GM19372 (cell line): Measurements from ENCODE around the gene PIGL.
A peak's percentile ranks its signal among the peaks of the same experiment; 100 is the strongest.
"Not testable (repeated sequence)": the region's sequence is repeated elsewhere in the genome, so short reads cannot be mapped to it uniquely, and the experiment has no call there.

ENCODE experiments used
- ATAC-seq: cut with Tn5 transposase; IDR thresholded peaks from one replicate; pipeline ENCODE4 v1.9.1; 2021; ENCODE audit warnings: mild to moderate bottlenecking, low read depth, moderate library complexity; ENCODE audit not compliant: unreplicated experiment

Gene PIGL

DNA sequence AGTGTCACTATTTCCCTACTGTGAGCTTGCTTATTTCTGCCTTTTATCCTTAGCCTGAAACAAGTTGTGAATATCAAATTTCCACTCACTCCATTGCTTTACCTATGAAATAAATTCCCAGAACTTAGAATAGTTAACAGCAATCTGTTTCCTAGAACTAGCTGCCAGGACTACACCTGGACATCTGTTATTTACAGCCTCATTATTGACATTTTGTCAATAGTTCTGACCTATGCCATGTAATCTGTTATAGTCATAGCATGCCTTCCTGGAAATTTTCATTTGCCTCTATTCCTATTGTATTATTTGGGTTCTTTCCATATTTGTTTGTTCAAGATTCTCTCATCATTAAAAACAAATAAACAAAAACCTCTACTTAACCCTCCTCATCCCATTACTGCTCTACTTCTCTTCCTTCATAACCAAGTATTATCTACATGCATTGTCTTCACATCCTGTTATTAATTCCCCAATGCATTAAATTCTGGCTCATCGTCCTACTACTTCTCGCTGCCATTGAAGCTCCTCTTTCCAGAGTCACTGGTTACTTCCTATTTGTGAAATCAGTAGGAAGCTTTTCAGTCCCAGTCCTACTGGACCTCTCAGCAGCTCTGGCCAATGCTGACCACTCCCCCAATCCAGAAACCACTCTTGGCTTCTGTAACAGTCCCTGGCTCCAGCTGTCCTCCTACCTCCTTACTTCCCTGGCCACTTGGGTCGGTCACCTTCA, 55.3 kb downstream of the PIGL start:
- no peak for ATAC-seq

GRCh38 chr17:16273499-16273898, 56.5 kb downstream of the PIGL start:
- ATAC-seq: no peak

DNA sequence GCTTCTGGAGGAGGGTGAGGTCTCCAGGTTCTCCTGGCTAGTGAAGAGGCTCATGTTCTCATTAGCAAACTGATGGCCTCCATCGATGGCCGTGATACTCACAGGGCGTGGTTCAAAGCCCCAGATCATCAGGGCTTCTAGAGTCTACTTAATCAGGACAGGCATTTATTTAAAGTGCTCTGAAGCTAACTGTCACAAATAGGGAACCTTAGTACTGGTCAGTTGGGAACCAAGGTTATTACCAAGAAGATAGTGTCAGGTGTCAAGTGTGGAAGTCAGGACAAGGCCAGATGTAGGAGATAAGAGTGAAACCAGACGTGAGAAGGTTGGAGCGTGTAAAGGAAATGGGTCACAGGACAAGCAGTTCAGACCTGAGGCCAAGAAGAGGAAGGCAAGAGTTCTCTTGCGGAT, 56.9 kb downstream of the PIGL start:
- ATAC-seq: no peak

DNA sequence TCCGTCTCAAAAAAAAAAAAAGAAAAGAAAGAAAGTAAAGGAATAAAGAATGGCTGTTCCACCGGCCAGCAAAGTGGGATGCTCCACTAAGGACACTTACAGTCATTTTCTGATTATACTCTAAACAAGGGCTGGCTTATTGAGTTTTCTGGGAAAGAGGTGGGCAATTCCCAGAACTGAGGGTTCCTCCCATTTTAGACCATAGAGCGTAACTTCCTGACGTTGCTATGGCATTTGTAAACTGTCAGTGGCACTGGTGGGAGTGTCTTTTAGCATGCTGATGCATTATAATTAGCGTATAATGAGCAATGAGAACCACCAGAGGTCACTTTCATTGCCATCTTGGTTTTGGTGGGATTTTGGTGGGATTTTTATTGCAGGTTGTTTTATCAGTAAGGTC, 58.0 kb downstream of the PIGL start:
- no peak for ATAC-seq

GRCh38 chr17:16277163-16277562, 60.2 kb downstream of the PIGL start:
- ATAC-seq: no peak

DNA sequence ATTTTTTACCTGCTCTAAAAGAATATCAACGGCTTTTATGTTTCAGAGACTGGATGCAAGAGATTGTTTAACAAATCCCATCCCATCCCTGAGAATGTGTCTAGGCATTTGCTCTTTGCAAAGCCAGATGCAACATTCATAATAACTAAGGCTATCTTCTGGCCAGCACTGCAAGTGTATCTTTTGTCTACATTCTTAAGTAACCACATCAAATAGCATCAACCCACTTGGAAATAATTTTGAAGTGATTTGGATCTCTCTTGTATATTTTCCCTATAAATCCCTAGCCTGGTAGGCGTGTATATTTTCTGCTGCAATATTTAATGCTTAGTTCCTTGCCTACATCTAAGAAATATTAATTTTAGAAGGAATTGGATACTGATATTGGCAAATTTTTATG, 64.3 kb downstream of the PIGL start:
- ATAC-seq: no peak

- ATAC-seq: no peak
These were observed 65.5 kb downstream of the PIGL start for GRCh38 chr17:16282522-16282921.

DNA sequence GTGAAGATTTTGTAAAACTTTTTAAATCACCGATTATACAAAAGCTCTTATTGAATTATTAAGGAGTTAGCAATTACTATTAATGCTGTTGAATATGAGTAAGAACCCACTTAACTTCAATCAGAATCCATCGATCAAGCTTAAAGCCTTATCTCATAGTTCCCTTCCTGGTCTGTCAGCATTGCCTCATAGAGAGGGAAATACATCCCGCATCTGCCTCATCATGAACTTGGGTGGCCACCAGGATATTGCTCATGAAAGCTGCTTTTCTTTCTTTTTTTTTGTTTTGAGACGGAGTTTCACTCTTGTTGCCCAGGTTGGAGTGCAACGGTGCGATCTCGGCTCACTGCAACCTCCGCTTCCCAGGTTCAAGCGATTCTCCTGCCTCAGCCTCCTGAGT, 66.7 kb downstream of the PIGL start:
- ATAC-seq: no peak

DNA sequence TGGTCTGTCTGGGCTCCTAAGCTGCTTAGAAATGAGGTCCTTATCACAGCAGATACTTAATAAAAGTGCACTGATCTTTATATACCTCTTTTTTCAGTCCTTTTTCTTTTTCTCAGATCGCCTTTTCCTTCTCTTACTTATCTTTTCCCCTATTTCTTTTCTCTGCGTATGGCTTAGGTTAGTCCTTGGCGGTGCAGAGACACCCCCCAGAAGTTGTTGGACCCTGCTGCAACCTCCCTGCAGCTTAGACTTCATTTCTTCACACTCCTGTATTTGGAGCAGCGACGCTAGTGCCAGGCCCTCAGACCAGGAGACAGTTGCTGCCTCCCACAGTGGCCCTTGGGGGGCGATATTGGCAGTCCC, 68.6 kb downstream of the PIGL start:
- no peak for ATAC-seq

DNA sequence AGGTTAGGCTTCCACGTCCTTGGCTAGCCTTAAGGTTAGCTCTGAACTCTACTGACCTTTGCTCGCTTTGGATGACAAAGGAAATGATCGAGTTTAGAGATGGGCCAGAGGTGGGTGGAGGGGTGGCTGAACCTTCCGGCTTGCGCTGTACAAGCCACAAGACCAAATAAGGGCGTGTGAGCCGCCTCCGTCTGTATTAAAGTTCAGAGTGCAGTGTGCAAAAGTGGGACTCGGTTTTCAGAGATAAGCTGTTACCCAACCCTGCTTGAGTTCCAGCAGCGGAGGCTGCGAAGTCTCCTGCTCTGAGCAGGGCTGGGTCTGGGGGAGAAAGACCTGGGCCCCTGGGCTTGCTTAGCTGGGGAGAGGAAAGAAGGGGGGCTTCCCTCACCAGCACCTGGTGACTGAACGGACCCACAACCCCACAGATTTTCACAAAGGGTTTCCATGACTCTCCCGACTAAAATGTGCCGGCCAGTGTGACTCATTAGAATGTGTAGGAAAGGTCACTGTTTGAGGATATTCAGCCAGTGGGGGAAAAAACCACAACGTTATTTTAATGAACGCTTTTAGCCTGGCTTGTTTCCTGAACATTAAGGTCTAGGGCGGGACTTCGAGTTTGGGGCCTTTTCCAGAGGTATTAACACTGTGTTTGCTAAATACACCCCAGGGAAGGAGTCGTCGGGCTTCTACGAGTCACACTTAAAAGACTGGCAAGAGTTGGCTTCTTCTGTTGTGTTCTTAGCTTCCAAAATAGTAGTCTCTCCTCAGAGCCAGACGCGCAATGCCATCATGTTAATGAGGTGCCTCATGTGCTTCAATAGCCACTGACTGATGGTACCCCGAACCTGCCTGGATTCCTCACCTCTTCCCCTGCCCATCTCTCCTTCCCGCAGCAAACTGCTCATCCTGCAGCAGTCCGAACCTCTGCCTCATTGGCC, 69.3 kb downstream of the PIGL start:
- peak; percentile 87 for ATAC-seq

DNA sequence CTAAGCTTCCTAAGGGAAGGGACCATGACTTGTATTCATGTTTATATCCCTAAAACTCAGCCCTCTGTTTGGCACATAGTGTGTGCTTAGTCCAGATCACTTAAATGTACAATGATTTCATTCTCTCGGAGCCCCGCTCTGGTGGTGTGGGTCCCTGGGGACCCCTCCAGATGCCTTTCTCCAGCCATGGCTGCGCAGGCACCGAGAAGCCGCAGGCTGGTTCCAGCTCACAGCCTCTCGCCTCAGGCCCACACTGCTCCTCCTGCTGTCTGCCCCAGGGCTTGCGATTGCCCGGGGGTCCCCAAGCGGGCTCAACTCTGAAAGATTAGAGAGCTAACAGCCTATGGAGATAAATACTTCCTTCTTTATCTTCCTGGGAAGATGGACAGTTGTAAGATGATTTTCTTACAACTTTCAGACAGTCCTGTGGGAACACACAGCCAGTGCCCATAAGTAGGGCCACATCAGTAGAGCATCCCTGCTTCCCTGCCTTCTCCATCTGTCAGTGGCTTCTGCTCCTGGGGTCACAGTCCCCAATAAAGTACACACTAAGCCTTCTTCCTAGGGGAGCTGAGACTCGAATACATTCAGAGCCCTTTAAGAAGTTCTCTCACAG, 70.0 kb downstream of the PIGL start:
- ATAC-seq: no peak

GRCh38 chr17:16287563-16288027, 70.6 kb downstream of the PIGL start:
- ATAC-seq: no peak

- no peak for ATAC-seq
These were observed 72.0 kb downstream of the PIGL start for GRCh38 chr17:16288860-16289571.

- ATAC-seq: no peak
These were observed 76.9 kb downstream of the PIGL start for GRCh38 chr17:16293931-16294330.

- ATAC-seq: no peak
These were observed 77.5 kb downstream of the PIGL start for GRCh38 chr17:16294560-16294959.

DNA sequence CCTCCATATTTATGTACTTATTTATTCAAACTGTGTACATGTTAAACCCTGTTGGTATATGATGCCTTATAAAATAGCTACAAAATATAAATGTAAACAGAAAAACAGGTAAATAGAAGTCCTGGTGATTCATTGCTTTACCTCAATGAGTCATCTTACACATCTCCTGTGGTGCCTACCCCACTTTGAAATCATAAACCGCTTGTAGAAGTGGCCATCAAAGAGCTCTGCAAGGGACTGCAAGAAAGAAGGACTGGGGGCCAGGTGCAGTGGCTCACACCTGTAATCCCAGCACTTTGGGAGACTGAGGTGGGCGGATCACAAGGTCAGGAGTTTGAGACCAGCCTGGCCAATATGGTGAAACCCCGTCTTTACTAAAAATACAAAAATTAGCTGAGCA, 79.1 kb downstream of the PIGL start:
- ATAC-seq: not testable (repeated sequence)

DNA sequence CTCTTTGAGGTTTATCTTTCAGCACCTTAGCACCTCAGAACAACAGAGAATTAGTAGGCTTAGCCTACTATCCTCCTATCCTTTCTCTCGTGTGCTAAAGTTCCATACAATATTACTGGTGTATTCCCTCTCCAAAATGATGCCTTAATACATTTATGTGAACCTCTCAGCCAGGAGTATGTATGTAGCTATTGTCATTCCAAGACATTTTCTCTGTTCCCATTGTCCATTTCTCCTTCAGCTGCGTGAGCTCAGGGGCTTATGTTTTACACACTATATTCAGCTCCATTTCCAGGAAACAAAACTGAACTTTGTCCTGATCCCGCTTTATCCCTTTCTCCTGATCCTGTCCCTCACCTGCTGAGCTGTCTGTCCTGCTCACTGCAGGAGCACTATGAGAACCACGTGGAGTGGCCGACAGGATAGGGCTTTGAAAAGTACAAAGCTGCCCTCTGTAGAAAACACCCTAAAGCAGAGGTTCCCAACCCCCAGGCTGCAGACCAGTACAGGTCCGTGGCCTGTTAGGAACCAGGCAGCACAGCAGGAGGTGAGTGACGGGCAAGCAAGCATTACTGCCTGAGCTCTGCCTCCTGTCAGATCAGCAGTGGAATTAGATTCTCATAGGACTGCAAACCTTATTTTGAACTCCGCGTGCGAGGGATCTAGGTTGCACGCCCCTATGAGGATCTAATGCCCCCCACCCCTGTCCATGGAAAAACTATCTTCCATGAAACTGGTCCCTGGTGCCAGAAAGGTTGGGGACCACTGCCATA, 80.5 kb downstream of the PIGL start:
- no peak for ATAC-seq

DNA sequence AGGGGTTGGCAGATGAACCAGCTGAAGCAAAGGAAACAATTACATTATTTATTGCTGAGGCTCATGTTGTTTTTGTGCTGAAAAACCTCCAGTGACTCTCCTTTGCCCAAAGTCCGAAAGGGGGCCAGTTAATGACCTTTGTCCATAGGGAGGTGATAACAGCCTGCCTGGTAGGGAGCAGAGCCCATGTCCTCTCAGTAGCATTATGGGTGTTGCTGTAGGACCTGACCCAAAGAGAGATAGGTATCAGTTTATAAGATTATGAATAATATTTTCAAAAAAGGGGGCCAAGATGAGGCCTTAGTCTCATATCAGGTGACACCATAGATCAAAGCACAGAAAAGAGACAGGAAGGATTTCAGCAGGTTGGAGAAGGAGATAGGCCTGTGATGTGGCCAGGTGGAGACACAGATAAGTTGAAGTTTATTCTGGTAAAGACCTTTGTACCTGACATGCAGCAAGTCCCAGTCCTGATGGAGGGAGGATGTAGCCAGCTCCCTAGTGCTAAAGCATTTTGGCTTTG, 81.2 kb downstream of the PIGL start:
- ATAC-seq: no peak

- ATAC-seq: no peak
These were observed 83.5 kb downstream of the PIGL start for GRCh38 chr17:16300554-16300953.
